ENCODE results near the gene TAGLN. TPM values are rescaled to one million over a fixed set of nuclear protein-coding genes. Genes with fewer than 3 reads are reported as not detected.

Gene TAGLN
- total and polyA plus RNA-seq, 9 of the 15 experiments (the other 6 are each of a cell fraction or from before 2014, with no cell fraction given): 0.21 to 4.9 (median 1.1) TPM

- TF ChIP-seq RREB1 (CRISPR knock-in tag; IDR thresholded peaks at IDR 0.05) (0 out of 2 replicates have a peak, but pooled peaks have one; percentile 51), ZNF263 (CRISPR knock-in tag; IDR thresholded peaks at IDR 0.05; ENCODE audit: borderline replicate concordance) (no peak), ARNT (IDR thresholded peaks at IDR 0.05) (no peak), TRIM24 (IDR thresholded peaks at IDR 0.05) (no peak), MBD2 (IDR thresholded peaks at IDR 0.05; ENCODE audit: borderline replicate concordance, low read depth) (no peak), MTF1 (CRISPR knock-in tag; IDR thresholded peaks at IDR 0.05; ENCODE audit: borderline replicate concordance) (no peak), CUX1 (CRISPR knock-in tag; IDR thresholded peaks at IDR 0.05) (no peak), CREB3L1 (IDR thresholded peaks at IDR 0.05; ENCODE audit: borderline replicate concordance, low read depth) (peak; percentile 61; the same call in 1 of the 2 replicates), RBM34 (IDR thresholded peaks at IDR 0.05; ENCODE audit: borderline replicate concordance, insufficient read depth, low read length) (no peak), SMARCA5 (IDR thresholded peaks at IDR 0.05) (peak; percentile 39), BCOR (IDR thresholded peaks at IDR 0.05) (no peak), ZNF175 (CRISPR knock-in tag; IDR thresholded peaks at IDR 0.05; ENCODE audit: low read depth) (no peak), HMG20B (CRISPR knock-in tag; IDR thresholded peaks at IDR 0.05) (no peak), ZNF165 (CRISPR knock-in tag; IDR thresholded peaks at IDR 0.05; ENCODE audit: borderline replicate concordance) (no peak), SETDB1 (IDR thresholded peaks at IDR 0.05; ENCODE audit: low read length) (no peak), SMARCA4 (IDR thresholded peaks at IDR 0.05) (no peak)
Observed at GRCh38 chr11:117180661-117181585, 18.2 kb upstream of the TAGLN start (continued).

Measured in K562 (cell line).